ENCODE measurements around the gene PPP6R3. TPM values are rescaled to one million over a fixed set of nuclear protein-coding genes. Genes with fewer than 3 reads are reported as not detected.
"Not testable (repeated sequence)": the region's sequence is repeated elsewhere in the genome, so short reads cannot be mapped to it uniquely, and the experiment has no call there.

PPP6R3 gene
- total RNA-seq, 1 donor from 2014 or later: 152 TPM

DNA sequence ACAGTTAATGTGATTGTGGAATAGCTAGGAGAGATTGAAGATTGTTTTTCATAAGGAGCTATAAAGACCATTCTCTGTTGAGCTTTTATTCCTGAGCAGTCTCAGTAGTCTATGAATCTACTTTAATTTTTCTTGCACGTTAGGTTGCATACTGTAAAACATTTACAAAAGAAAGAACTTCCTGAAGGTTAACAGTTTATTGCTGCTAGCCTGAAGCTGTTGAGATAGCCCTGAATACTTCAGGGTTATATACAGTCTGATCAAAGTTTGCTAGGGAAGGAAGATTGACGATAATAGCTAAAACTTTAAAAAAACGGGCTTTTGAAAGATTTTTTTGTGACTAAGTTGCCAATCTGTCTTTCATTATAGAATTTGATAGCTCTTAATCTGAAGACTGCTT, 64.8 kb downstream of the PPP6R3 start:
- DNase-seq: no peak

DNA sequence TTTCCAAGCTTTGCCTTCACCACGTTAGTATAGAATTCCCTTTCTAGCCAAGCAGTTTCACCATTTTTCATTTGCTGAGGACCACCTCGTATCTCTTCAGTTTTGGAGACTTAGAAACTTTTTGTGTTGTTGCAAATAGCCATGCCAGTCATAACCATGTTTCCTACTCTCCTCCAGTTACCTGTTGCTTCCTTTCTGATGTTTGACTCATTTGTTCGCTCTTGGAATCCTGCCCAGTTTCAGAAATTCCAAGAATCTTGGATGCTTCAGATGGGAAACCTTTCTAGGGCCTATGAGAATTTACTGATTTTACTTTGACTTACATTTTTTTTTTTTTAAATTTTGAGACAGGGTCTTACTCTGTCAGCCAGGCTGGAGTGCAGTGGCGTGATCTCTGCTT, 65.4 kb downstream of the PPP6R3 start:
- no peak for DNase-seq

DNA sequence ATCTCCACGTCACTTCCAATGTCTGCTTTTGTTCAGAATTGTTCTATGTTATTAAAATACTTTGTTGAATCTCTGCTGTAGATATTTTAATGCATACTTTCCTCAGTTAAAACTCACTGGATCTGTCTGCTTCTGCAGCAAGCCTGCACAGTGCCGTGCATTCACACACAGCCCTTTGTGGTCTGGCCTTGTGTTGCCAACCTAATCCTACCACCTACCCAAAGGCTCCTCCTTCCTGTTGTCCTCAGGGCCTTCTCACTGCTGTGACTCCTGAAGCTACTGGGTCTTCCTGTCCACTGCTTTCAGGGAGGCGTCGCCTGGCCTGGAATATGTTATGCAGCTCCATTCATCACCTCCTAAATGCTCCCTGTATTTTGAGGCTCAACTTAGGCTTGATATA, 67.0 kb downstream of the PPP6R3 start:
- no peak for DNase-seq

DNA sequence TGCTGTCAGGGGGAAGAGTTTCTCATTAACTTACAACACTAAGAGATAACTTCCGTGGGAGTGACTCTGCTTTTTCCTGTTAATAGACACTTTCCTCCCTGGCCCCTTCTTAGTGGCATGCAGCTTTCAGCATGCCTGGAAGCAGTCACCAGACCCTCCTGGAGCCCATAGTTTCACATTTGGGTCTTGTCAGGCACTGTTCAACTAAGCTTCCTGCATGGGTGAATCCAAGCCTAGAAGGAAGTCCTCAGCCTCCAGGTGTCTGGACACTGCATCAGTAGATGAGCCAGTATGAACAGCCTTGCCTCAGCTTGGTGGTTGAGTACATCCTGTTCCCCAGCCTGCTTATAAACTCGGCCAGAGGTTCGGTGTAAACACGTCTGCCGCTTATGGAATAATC, 68.1 kb downstream of the PPP6R3 start:
- DNase-seq: no peak

DNA sequence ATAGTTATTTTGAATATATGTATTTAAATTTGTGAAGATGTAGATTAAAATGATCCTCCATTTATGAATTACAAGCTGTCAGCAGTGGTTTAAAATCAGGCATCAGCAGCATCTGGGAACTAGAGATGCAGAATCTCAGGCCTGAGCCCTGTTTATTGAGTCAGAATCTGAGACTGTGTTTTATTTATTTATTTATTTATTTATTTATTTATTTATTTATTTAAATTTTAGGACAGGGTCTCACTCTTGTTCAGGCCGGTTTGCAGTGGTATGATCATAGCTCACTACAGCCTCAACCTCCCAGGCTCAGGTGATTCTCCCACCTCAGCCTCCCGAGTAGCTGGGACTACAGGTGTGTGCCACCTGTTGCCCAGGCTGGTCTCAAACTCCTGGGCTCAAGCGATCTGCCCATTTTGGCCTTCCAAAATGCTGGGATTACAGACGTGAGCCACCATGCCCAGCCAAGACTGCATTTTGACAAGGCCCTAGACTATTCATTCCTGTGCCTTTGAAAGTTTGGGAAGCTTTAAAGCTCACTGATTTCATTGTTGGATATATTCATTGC, 70.7 kb downstream of the PPP6R3 start:
- DNase-seq: no peak

DNA sequence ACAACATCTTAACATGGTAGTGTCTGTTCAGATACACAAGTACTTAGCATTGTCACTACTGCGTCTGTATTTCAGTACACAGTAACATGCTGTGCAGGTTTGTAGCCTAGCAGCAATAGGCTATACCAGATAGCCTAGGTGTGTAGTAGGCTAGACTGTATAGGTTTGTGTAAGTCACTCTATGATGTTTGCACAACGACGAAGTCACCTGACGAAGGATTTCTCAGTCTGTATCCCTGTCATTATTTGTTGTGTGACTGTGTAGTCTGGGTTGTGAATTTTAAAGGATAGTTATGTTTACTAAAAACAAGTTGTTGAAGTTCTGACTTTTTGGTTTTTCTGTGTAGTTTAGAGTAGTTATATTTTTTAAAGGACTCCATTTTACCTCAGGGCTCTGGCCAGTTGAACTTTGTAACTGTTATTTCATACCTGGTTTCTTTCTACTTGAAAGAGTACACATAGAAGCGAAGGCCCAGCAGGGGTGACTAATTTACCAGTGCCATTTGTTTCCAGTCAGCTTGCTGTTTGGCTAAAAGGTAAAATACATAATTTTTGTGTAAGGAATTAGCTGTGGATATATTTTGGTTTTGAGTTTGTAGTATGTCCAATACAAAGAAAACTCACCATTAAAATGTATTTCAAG, 72.3 kb downstream of the PPP6R3 start:
- no peak for DNase-seq

DNA sequence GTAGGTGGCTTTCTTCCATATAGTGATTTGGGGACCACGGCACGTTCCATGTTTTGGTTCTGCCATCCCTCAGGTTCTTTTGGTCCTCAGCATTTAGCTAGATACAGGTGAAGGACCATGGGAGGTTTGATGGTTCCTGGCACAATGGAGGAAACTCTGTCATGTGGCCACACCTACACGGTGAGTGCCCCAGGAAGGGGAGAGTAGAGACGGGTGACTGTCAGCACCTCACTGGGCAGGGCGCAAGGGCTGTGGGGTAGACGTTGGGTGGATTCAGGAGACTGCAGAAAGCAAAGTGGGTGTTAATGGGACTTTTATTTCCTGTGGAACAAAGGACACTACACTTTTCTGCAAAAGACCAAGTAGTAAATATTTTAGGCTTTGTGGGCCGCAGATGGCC, 73.4 kb downstream of the PPP6R3 start:
- no peak for DNase-seq

DNA sequence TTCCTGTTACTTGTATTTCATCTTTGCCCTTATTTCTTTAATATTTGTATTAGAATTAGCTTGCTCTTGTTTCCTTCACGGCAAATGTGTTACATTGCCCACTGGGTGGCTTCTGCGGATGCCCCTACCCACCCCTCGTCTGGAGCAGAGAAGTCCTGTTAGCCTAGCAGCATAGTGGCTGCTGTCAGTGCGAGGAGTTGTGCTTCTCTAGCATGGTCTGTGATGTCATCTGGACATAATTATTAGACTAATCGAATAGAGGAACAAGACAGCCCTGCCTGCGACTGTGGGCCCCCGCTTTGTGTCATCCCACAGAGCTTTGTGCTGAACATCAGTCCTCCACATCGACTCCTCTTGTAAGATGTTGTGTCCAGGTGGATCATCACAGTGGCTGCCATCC, 74.5 kb downstream of the PPP6R3 start:
- no peak for DNase-seq

DNA sequence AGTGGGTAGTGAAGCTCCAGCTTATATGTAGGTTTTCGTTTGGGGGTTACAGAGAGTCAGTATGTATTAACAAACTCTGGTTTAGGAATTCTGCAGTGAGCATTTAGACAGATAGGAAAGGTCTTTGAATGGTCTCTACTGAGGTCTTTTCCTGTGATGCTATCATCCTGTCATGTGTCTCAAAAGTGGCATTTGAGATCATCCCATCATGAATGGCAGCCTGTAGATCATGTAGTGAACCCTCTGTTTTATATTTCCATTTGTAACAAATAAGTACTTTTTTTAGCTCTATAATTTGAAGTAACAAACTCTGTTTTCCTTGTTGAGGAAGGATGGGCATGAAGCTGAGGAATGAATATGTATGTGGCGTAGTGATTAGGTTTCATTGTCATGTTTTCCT, 76.2 kb downstream of the PPP6R3 start:
- DNase-seq: no peak

DNA sequence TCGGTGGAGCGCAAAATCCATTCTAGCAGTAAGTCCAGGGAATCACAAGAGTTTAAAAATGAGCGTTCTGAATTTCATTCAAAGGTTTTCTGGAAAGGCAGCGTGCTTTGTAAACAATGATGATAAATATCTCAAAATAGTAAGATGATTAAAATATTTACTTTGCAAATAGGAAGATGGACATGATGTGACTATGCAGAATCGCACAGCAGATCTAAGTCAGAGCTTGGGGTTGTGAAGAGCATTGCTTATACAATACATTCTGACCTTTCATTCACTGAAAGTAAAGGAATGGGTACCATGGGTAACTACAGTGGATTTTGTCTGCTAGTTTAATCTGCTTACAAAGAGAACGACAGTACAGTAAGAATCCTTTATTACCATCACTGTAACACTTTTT, 77.5 kb downstream of the PPP6R3 start:
- no peak for DNase-seq

DNA sequence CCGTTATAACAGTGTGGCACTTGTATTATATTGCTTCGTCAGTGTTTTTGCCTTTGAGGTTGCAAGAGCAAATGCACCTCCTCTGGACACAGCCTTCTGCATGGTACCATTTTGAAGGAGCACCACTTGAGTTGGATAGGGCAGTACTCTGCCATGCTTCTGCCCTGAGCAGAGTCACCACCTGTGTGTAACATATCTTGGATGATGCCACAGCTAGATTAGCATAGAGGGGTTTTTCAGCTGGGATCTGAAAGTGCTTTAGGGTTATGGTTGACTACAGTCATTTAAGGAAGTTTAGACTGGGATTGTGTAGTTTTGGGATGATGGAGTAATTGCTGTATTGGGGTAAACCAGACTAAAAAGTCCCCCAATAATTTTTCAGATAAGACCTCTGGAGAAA, 78.8 kb downstream of the PPP6R3 start:
- no peak for DNase-seq

DNA sequence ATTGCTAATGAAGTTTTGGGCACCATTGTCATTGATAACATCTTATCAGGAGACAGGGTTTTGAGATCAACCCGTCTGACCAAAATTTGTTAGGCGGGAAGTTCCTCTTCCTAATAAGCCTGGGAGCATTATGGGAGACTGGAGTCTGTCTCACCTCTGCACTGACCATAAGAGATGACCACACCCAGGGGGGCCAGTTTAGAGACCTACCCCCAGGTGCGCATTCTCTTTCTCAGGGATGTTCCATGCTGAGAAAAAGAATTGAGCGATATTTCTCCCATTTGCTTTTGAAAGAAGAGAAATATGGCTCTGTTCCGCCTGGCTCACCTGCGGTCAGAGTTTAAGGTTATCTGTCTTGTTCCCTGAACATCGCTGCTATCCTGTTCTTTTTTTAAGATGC, 80.0 kb downstream of the PPP6R3 start:
- not testable (repeated sequence) for DNase-seq

DNA sequence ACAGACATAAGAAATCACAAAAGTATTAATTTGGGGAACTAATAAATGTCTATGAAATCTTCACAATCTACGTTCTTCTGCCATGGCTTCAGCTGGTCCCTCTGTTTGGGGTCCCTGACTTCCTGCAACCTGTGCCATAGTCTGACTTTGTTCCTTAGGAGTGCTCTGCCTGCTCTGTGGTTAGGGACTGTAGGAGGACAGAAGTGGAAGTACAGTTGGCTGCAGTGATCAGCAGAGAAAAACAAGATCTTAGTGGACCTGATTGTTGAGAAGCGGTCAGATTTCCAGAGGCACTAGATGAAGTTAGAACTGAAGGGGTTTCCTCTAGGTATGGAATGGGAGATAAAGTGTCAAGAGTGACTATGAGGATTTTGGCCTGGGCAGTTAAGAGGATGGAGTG, 80.6 kb downstream of the PPP6R3 start:
- no peak for DNase-seq

DNA sequence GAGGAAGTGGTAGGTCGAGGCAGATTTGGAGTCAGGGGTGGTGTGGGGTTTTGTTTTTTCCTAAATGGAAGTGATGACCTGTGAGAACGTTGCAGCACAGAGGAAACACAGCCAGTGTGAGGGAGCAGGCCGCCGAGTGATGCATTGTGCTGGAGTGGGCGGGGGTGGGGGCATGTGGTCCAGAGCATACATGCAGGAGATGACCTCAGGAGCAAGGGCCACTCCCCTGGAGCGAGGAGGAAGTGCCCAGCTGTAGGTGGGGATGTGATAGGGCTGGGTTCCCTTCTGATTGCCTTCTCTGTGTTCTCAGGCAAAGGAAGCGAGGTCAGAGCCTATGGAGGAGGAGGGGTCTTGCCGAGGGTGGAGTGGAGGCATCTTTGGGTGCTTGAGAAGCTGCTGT, 81.4 kb downstream of the PPP6R3 start:
- DNase-seq: no peak

DNA sequence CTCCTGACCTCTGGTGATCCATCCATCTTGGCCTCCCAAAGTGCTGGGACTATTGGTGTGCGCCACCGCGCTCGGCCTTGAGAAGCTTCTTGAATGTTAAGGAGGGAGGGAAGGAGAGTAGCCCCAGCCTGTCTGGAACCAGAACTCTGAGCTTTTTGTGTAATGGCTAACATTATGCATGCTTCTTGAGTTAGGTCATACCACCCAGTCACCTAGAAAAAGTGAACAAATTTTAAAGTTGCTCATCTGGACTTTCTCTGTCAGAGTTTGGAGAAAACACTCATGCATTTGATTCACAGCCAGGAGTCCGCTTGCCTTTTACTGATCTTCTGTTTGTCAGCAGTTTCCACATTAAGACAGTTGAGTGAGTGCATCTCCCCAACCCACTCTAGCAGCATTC, 82.1 kb downstream of the PPP6R3 start:
- no peak for DNase-seq

DNA sequence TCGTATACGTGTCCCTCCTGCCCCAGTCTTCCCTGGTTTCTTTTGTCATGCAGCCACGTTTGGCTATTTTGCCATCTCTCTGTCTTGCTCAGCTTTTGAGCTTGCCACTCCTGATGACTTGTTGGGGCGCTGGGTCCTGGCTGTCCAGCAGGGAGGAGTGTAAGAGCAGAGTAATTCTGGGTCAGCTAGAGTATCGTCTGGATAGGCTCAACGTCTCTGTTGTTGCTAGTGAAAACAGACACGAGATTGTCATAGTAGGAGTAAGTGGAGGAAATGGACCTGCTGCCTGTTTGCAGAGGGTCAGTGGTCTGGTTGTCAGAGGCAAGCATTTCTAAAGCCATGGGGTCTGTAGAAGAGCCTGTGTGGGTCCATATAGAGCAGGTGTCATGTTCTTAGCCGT, 83.0 kb downstream of the PPP6R3 start:
- DNase-seq: no peak

DNA sequence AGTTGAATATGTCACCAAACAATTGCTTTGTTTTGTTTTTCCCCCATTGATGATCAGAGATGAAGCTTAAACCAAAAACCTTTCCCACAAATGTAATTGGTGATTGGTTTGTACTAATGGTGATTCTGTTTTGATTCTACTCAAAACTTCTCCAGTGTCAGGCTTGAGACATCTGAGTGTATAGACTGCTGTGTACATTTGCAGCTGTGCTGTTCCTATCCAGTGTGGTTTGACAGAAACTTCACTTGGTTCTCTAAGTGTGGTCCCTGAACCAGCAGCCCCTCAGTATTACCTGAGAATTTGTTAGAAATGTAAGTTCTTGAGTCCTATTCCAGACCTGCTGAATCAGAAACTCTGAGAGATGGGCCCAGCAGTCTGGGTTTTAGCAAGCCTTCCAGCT, 84.8 kb downstream of the PPP6R3 start:
- DNase-seq: no peak

DNA sequence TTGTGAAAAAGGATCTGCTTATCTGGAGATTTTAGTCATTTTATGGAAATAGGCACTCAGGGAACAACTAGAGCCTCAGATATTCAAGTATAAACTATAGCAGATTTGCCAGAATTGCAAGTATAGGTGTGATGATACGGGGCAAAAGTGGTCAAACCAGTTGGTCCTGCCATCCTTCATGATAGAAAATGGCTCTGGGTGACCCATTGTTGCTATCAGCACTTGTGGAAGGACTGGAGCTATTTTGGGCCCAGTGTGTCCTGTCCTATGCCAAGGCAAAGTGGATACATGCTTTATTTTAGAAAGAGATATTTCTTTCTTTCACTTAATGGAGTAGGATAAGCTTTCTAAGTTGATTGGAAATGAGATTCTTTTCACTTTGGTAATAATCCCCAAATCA, 85.2 kb downstream of the PPP6R3 start:
- no peak for DNase-seq

DNA sequence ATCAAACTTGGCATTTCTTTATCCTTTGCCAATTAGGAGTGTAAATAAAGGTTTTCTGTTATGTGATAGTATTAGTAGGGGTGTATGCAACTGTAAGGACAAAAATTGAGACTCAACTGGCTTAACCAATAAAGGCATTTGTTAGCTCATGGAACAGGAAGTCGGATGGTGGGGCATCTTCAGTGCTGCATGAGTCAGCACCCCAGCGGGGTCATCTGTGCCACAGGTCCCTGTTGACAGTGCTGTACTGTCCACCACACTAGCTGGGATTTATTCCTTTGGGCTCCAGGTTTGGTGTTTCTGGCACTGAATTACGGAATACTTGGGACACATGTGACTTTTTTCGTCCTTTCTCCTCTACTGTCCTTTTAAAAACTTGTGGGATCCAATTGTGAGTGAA, 86.0 kb downstream of the PPP6R3 start:
- no peak for DNase-seq

DNA sequence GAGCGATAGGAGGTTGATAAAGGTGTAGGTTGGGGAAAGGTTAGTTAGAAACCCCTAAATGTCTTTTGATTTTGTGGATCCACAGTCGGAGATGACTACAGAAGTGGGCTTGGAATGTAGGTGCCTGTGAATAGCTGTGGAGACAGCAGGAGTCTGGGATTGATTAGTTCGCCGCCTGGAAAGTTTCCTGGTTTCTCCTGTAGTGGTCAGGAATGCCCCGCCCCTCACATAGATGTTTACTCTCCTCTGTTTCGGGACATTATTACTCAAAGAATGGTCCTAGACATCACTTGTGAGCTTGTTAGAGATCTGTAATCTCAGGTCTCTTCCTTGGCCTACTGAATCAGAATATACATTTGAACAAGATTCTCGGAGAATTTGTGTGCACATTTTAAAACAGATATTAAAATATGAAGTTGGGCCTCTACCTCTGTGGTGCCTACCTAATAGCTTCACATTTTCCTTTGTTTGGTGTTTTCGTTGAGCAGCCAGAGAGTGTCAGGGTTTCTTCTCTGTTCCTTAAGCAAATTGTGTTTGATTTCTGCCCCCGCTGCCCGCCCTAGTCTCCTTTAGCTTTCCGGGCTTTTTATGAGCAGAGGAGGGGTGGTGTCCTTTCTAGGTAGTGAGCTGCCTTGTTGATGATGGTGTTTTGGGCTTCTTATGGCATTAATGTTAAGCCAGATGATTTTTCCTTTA, 89.4 kb downstream of the PPP6R3 start:
- no peak for DNase-seq

DNA sequence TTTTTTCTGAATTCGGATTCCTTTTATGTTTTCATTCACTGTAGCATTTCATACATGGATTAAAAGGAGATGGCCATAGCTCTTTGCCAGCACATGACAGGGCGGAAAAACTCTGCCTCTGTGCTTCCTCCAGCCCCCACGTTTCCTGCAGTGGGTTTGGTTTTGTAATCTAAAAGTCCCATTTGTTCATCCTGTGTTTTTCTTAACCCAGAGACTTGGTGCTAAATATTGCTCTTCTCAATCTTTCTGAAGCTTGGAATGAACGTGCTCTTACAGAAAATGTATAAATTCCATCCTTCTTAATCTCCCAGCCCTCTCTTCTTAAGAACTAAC, 89.9 kb downstream of the PPP6R3 start:
- DNase-seq: no peak

DNA sequence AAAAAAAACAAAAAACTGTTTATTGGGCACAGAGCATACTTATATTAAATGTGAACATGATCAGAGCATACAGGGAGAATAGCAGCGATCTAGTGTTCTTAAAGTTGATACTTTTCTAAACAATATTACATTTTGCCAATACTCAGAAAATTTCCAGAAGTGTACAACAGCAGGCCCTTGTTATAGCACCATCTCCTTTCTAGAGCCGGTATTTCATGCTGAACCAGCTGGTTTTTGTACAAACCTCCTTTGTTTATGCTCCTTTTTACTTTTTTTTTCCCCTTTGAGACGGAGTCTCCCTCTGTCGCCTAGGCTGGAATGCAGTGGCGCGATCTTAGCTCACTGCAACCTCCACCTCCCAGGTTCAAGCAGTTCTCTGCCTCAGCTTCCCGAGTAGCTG, 90.7 kb downstream of the PPP6R3 start:
- DNase-seq: no peak

DNA sequence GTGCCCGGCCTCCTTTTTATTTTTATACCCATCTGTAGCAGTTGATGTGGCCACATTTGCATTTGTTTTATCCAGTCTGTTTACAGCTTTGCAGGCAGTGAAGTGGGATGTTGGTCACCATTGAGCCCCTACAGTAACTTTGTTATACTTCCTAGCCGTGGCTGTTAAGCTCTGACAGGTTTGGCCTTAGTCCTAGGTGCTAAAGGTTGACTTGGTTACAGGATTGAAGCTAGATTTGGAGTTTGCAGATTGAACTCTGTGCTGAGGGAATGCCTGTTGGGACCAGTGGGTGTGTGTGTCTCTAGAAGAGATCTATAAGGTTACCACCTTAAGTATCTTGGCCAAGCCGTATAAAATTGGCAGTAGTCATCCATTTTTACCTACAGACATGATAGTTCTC, 91.2 kb downstream of the PPP6R3 start:
- DNase-seq: no peak

DNA sequence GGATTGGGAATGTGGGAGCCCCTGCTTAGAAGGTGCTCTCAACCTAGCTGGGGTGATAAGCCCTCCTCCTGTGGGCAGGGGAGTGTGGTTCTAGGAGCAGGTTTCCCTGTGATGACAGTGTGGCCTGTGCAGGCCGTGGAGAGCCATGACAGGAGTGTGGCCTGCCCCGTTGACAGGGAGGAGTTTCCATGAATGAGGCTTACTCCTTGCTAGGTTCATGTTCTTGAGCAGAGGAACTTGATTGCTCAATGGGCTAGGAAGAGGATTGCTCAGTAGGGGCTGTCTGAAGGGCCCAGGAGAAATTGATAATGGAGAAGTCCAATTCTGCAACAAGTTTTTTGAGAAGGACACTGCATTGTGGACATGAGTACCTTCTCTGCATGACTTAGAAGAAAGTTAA, 92.0 kb downstream of the PPP6R3 start:
- no peak for DNase-seq

DNA sequence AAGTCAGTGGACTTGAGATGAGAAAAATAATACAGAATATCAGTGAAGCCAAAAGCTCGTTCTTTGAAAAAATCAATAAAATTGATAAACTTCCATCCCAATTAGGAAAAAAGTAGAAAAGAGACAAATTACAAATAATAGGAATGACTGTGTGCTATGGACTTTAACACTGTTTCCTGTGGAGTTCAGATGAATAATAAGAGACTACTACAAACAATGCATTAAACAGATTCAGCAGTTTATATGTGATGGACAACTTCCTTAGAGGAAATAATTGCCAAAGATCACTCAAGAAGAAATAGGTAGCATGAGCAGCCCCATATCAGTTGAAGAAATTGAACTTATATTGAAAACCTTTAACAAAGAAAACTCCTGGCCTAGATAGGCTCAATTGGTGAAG, 99.7 kb downstream of the PPP6R3 start:
- DNase-seq: no peak
